GM13976 (cell line): ENCODE results near the gene DOCK4.

Source experiments
- DNase-seq: peaks from one replicate; pipeline ENCODE4 v3.0.0; 2012; ENCODE audit warnings: low spot score
- CTCF ChIP-seq: IDR thresholded peaks from 2 replicates; pipeline ENCODE4 v1.5.1; 2012; ENCODE audit warnings: borderline replicate concordance, mild to moderate bottlenecking; ENCODE audit not compliant: insufficient read depth; ENCODE audit errors: extremely low read depth, missing control alignments, control extremely low read depth
- in situ Hi-C: fragments of 300-500 bp; cut with MboI; formaldehyde crosslinking; loops from one replicate; pipeline ENCODE4 v1.12.0; 2022; ENCODE audit warnings: low sequenced_read_pairs, mixed read lengths, inconsistent platforms; ENCODE audit not compliant: unreplicated experiment

DOCK4 gene

GRCh38 chr7:111729483-111729882, 476.7 kb downstream of the DOCK4 start:
- DNase-seq: no peak
- no peak for TF ChIP-seq CTCF
- in situ Hi-C loops: loop anchor here (25.0 kb wide), 1 partner anchor 642 kb away; the partner anchor contains the start of gene LRRN3

- in situ Hi-C loops: loop anchor here (25.0 kb wide), 1 partner anchor 641 kb away; the partner anchor contains the start of gene LRRN3
- DNase-seq: no peak
- TF ChIP-seq CTCF: no peak
These were observed 477.6 kb downstream of the DOCK4 start for GRCh38 chr7:111728635-111728995.

GRCh38 chr7:111727905-111728634, 478.1 kb downstream of the DOCK4 start:
- no peak for TF ChIP-seq CTCF
- in situ Hi-C loops: loop anchor here (25.0 kb wide), 1 partner anchor 641 kb away; the partner anchor contains the start of gene LRRN3
- no peak for DNase-seq

- in situ Hi-C loops: no loop called here
- no peak for DNase-seq
- TF ChIP-seq CTCF: no peak
These were observed 487.3 kb downstream of the DOCK4 start for GRCh38 chr7:111718886-111719285.

GRCh38 chr7:111711426-111712065, 494.7 kb downstream of the DOCK4 start:
- no peak for DNase-seq
- no peak for TF ChIP-seq CTCF
- in situ Hi-C loops: no loop called here

- no peak for DNase-seq
- in situ Hi-C loops: no loop called here
- no peak for TF ChIP-seq CTCF
These were observed 495.3 kb downstream of the DOCK4 start for GRCh38 chr7:111710839-111711380.
